HG02840 (cell line): ENCODE measurements around the gene OVOL1.
"Not testable (repeated sequence)": the region's sequence is repeated elsewhere in the genome, so short reads cannot be mapped to it uniquely, and the experiment has no call there.

Experiments used
- ATAC-seq: cut with Tn5 transposase; IDR thresholded peaks from one replicate; pipeline ENCODE4 v1.9.1; 2021; ENCODE audit warnings: mild to moderate bottlenecking, moderate library complexity, moderate number of reproducible peaks; ENCODE audit not compliant: unreplicated experiment, low FRiP score

Gene OVOL1

GRCh38 chr11:65810046-65810868, 23.4 kb downstream of the OVOL1 start:
- no peak for ATAC-seq

DNA sequence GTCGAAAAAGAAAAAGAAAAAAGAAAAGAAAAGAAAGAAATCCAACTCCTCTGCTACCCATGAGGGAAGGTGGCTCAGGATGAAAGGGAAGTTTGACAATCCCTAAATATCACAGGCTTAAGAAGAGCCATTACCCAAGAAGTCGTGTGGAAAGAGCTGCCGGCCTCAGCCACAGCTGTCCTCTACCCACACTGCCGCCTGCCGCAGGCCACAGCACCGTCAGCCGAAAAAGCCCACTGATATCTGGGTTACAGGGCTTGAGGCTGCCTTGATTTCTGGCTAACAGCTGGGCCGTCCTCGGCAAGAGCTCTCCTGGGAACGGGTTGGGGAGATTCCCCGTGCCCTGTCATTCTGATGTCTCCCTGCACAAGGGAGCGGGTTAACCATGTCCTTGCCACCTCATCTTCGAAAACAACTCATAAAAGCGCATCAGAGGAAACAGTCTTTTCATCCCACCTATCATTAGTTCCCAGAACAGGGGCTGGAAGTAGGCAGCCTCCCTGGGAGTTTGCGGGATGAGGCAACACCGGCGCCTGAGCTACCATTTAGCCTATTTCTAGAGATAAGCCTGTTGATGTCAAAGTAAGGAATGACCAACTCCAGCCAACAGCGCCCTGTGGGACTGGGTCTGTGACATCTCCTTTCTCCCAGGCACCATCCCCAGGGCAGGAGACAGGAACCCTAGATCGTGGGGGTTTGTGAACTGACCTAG, 25.1 kb downstream of the OVOL1 start:
- ATAC-seq = no peak

DNA sequence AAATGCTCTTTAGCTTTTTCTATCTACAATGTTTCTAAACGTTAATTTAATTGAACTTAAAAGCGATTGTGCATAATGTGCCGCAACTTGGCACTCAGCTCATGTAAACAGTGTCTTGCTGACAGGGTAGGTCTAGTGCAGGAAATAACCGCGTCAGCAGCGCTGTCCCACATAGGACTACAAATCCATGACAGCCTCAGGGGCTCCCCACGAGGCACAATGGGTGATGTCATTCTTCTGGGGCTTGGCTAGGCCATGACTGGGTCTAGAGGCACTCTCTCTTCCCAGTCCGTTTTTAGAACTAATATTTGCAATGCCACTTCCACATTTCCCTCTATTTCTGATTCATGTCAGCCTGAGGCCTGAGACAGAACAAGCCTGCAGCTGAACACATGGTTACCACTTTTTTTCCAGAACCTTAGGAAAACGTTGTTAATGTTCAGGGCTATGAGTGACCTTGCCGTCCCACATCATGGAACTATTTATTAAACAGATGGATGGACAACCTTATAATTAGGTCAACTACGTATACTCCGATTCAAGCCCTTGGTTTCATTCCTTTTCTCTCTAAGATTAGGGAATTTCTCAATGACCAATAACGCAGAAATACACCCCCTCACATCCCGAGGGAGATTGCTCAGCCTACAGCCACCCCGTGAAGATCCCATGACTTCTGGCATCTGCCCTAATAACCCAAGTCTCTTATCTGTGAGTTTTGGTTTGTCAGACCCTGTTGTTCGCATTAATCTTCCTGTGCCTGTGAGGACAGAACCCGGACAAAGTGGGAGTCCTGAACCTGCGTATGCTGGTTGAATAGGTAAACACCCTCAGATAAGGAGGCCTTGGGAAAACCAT, 27.5 kb downstream of the OVOL1 start:
- no peak for ATAC-seq

- no peak for ATAC-seq
Observed at GRCh38 chr11:65814986-65815565, 28.2 kb downstream of the OVOL1 start.

DNA sequence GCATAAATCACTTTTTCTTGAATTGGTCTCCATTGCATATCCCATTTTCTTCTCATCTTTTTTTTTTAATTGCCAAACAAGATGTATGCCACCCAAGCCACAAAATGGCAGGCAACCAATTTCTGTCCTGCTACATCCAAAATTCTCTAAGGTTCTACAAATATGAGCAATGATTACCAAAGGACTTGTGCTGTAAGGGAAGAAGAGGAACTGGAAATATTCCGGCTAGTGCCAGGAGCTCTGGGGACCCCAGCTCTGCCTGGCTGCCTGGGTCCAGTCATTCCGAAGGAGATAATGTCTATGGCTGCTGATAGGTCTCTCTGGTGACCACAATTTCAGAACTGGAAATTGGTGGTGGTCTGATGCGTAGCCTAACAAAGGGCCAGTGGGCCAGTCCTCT, 29.8 kb downstream of the OVOL1 start:
- no peak for ATAC-seq

DNA sequence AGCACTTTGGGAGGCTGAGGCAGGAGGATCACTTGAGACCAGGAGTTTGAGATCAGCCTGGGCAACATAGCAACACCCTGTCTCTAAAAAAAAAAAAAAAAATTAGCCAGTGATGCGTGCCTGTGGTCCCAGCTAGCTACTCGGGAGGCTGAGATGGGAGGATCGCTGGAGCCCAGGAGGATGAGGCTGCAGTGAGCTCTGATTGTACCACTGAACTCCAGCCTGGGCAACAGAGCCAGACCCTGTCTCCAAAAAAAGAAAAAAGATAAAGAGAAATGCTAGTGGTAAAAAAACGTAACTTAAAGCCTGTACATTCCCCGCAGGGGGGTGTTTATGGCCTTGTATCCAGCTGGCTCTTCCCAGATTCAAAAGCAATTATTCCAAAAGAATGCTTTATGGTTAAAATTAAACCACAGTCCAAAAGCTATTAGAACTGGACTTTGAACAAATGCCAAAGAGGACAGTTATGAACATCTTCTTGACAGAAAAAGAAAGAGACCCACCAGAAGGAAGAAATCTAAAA, 30.5 kb downstream of the OVOL1 start:
- no peak for ATAC-seq

- ATAC-seq = peak; percentile 66
Observed at GRCh38 chr11:65817835-65818680, 31.2 kb downstream of the OVOL1 start.

DNA sequence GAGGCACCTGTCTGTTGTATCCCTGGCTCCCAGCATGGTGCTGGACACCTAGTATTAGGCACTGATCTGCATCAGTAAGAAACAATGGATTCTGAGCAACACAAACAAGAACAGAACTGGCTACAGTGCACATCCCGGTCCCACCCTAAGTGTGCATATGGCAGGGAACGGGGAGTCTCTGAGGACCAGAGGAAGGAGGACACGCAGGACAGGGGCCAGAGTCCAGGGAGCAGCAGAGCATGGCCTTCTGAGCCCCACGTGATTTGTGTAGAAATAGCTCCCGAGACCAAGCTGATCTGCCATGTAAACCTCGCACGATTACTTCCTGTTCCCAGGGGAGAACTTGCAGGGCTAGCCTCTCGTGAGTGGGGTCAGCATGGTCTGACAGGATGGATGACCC, 34.2 kb downstream of the OVOL1 start:
- ATAC-seq = no peak

GRCh38 chr11:65822776-65823528, 36.1 kb downstream of the OVOL1 start:
- no peak for ATAC-seq

DNA sequence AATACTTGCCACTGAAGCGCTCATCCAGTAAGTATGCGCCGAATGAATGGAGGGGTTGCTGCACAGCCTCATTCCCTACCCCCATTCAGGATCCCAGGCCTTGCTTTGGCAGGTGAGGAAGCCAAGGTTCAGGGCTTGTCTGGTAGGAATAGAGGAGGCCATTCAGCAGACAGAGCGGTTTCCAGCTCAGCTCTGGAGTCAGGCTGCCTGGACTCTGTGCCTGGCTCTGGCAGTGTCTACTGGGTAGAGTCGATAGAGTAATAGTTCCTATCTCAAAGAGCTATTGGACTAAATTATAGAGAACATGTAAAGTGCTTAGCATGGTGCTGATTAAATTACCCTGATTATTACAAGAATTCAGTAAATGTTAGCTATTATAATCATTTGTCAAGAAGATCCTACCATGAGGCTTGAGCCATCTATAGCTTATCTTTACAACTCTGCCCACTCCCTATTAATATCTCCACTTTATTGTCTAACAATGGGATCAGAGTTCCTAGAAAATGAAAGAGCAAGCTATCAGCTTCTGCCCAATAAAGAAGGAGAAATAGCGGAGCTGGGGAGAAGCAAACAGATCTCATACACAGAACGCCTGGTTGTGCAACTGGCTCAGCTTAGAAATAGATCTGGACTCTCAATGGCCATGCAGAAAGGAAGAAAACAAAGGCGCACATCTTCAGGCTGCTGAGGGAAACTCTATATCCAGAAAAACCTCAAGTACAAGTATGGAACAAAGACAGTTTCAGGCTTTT, 40.3 kb downstream of the OVOL1 start:
- ATAC-seq = no peak

DNA sequence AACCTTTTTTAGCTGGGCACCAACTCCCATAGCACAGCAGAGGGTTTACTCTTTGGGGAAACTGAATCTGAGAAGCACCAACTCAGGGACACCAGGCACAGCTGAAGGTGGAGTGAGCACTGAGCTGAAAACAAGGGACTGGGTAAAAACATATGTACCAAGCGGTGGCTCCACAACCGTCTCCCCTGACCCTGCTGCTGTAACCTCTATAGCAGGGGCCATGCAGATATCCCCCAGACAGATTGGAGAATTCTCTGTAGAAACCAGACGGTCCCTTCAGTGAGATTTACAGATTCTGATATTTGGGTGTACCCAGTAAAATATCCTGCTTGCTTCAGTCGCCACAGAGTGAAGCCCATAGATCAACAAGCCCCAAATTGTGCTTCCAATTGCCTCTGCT, 42.6 kb downstream of the OVOL1 start:
- ATAC-seq = no peak

DNA sequence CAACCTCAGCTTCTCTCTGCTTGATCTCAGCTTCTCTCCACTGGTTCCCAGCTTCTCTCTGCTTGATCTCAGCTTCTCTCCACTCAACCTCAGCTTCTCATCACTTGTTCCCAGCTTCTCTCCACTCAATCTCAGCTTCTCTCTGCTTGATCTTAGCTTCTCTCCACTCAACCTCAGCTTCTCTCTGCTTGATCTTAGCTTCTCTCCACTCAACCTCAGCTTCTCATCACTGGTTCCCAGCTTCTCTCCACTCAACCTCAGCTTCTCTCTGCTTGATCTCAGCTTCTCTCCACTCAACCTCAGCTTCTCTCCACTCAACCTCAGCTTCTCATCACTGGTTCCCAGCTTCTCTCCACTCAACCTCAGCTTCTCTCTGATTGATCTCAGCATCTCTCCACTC, 45.4 kb downstream of the OVOL1 start:
- ATAC-seq = not testable (repeated sequence)

DNA sequence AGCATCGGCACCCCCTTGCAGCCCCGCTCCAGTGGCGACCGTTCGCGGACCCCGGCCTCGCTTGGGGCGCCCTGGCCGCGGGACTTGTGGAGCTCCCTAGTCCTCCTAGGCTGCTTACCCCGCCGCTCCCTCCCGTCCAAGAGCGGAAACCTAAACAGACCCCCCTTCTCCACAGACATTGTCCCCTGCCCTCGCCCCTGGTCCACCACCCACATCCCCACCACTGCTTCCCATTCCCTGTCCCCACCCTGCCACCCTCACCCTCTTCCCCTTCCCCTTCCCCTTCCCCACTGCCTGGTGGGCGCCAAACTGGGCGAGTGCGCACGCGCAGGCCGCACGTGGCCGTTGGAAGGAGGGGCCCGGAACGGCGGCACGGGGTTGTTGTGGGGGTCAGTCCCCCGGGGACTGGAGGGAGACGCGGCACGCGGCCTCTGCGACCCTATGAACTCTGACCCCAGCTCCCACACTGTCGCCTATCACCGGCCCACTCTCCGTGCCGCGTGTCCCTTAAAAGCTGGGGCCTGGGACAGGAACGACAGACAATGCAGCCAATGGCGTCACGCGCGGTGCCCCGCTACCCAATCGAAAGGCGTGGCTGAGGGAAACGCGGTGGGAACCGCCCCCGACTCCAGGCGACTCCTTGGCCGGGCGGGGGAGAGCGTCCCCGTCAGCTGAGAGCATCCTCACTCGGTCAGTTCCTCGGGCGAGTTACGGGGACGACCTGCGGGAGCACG, 46.6 kb downstream of the OVOL1 start, which contains the start of gene SNX32:
Gene SNX32, plus strand, starts transcription at position 667 of the 734 bp plus-strand sequence. CDS start 103 bp downstream, outside the sequence.
- ATAC-seq = no peak

DNA sequence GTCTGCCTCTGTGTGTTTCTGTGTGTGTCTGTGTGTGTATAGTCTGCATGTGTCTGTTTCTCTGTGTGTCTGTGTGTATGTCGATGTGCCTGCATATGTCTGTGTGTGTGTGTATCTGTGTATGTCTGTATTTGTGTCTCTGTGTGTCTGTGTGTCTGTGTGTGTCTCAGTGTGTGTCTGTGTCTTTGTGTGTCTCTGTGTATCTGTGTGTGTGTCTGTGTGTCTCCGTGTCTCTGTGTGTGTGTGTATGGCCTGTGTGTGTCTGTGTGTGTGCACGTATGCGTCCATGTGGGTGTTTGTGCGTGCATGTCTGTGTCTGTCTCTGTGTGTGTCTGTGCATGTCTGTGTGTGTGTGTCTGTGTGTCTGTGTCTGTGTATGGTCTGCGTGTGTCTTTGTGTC, 47.3 kb downstream of the OVOL1 start:
- no peak for ATAC-seq

GRCh38 chr11:65842144-65842543, 55.3 kb downstream of the OVOL1 start:
- ATAC-seq = no peak

GRCh38 chr11:65843811-65844210, 56.9 kb downstream of the OVOL1 start:
- no peak for ATAC-seq

DNA sequence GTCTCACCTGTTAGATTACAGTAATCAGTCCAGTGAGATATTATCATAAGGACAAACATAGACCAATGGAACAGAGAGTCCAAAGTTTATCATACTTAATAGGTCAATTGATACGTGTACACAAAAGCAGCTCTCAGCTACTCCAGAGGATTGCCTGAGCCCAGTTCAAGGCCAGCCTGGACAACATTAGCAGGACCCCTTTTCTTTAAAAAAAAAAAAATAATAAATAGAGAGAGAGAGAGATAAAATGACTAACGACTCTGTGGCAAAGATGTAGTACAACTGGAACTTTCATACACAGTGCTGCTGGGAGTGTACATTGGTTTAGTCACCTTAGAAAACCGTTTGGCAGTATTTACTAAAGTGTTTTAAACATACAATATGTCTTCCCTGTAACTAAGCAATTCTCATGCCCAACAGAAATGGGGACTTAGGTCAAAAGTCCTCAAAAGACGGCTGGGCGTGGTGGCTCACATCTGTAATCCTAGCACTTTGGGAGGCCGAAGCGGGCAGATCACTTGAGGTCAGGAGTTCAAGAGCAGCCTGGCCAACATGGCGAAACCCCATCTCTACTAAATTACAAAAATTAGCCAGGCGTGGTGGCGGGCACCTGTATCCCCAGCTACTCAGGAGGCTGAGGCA, 57.5 kb downstream of the OVOL1 start:
- no peak for ATAC-seq
